RCC 7860 (cell line): ENCODE measurements around the gene SYT15B.
"Not testable (repeated sequence)": the region's sequence is repeated elsewhere in the genome, so short reads cannot be mapped to it uniquely, and the experiment has no call there.

Experiments
- DNase-seq: peaks from one replicate; pipeline ENCODE4 v3.0.0-alpha.2; 2015; ENCODE audit warnings: low spot score
- FAIRE-seq: peaks from 2 replicates; lab custom pipeline; 2012; peaks lifted over from hg19 to GRCh38; lab: Jason Lieb, UNC

The SYT15B gene

GRCh38 chr10:47740868-47741267 lies 22.5 kb downstream of the SYT15B start:
- not testable (repeated sequence) for DNase-seq, FAIRE-seq

GRCh38 chr10:47730911-47731310 lies 32.5 kb downstream of the SYT15B start:
- not testable (repeated sequence) for FAIRE-seq, DNase-seq

GRCh38 chr10:47725740-47726139 lies 37.7 kb downstream of the SYT15B start:
- DNase-seq, FAIRE-seq: not testable (repeated sequence)

- FAIRE-seq, DNase-seq: not testable (repeated sequence)
These were observed 38.3 kb downstream of the SYT15B start for GRCh38 chr10:47725047-47725446.

- not testable (repeated sequence) for FAIRE-seq, DNase-seq
These were observed 39.3 kb downstream of the SYT15B start for GRCh38 chr10:47724119-47724518.

GRCh38 chr10:47723362-47723761 lies 40.0 kb downstream of the SYT15B start:
- not testable (repeated sequence) for FAIRE-seq, DNase-seq

- not testable (repeated sequence) for FAIRE-seq, DNase-seq
These were observed 46.2 kb downstream of the SYT15B start for GRCh38 chr10:47717011-47717769.
